CD4-positive, alpha-beta T cell treated with Interferon alpha-2 for 1 hour (primary cell): Measurements from ENCODE around the gene TTC6.
"Not testable (repeated sequence)": the region's sequence is repeated elsewhere in the genome, so short reads cannot be mapped to it uniquely, and the experiment has no call there.

ENCODE experiments used
- DNase-seq, 2 donors: peaks; one replicate each; pipeline ENCODE4 v3.0.0-alpha.2; 2020 to 2022

The TTC6 gene

GRCh38 chr14:37594971-37595808, at the start of gene TTC6, which contains the start of gene FOXA1:
Gene TTC6 (plus strand): TSS chr14:37595629. CDS start chr14:37622065, 26,436 bp downstream.
Gene FOXA1 (minus strand): TSS chr14:37595249. CDS start chr14:37594972, 277 bp downstream.
- DNase-seq, result no peak

GRCh38 chr14:37546621-37547447, 48.6 kb upstream of the TTC6 start:
- no peak for DNase-seq

- DNase-seq, result no peak
Observed at GRCh38 chr14:37550511-37550910, 44.9 kb upstream of the TTC6 start.

- DNase-seq, result no peak
Observed at GRCh38 chr14:37551119-37551518, 44.3 kb upstream of the TTC6 start.

GRCh38 chr14:37553935-37554550, 41.4 kb upstream of the TTC6 start:
- DNase-seq, result no peak

- not testable (repeated sequence) for DNase-seq
Observed at GRCh38 chr14:37555596-37555995, 39.8 kb upstream of the TTC6 start.

GRCh38 chr14:37558740-37559139, 36.7 kb upstream of the TTC6 start:
- DNase-seq, result no peak

GRCh38 chr14:37559386-37559785, 36.0 kb upstream of the TTC6 start:
- DNase-seq, result no peak

GRCh38 chr14:37563189-37563588, 32.2 kb upstream of the TTC6 start:
- DNase-seq, result no peak

- DNase-seq, result no peak
Observed at GRCh38 chr14:37565550-37565949, 29.9 kb upstream of the TTC6 start.

- DNase-seq, result no peak
Observed at GRCh38 chr14:37566811-37567371, 28.5 kb upstream of the TTC6 start.

- DNase-seq, result no peak
Observed at GRCh38 chr14:37569729-37570128, 25.7 kb upstream of the TTC6 start.

- DNase-seq, result no peak
Observed at GRCh38 chr14:37571391-37571790, 24.0 kb upstream of the TTC6 start.

- no peak for DNase-seq
Observed at GRCh38 chr14:37573356-37573755, 22.1 kb upstream of the TTC6 start.

- DNase-seq, result no peak
Observed at GRCh38 chr14:37579274-37579673, 16.2 kb upstream of the TTC6 start.

GRCh38 chr14:37580146-37580545, 15.3 kb upstream of the TTC6 start:
- no peak for DNase-seq

- no peak for DNase-seq
Observed at GRCh38 chr14:37583358-37584210, 11.8 kb upstream of the TTC6 start.

GRCh38 chr14:37584211-37585100, 11.0 kb upstream of the TTC6 start:
- DNase-seq, result no peak

GRCh38 chr14:37585101-37585511, 10.3 kb upstream of the TTC6 start:
- DNase-seq, result no peak

- DNase-seq, result no peak
Observed at GRCh38 chr14:37585971-37586796, 9.2 kb upstream of the TTC6 start.
